HUES6 (cell line): ENCODE results near the gene ZNF768.
A peak's percentile ranks its signal among the peaks of the same experiment; 100 is the strongest.

Source experiments
- H3K27ac ChIP-seq: 2 replicates; pipeline ENCODE4 v1.7.0; 2013; ENCODE audit warnings: low read depth, mild to moderate bottlenecking, low read length, inconsistent platforms
- H3K27me3 ChIP-seq: 2 replicates; pipeline ENCODE4 v1.6.1; 2013; ENCODE audit warnings: low read length; ENCODE audit not compliant: control insufficient read depth, insufficient read depth
- H3K36me3 ChIP-seq: 2 replicates; pipeline ENCODE4 v1.6.1; 2013; ENCODE audit warnings: low read length; ENCODE audit not compliant: control insufficient read depth, insufficient read depth
- H3K4me1 ChIP-seq: 2 replicates; pipeline ENCODE4 v1.6.1; 2013; ENCODE audit warnings: low read length; ENCODE audit not compliant: control insufficient read depth, insufficient read depth
- H3K4me3 ChIP-seq: 2 replicates; pipeline ENCODE4 v1.5.1; 2013; ENCODE audit warnings: low read depth, low read length
- H3K9ac ChIP-seq: one replicate; pipeline ENCODE4 v1.6.1; 2013; ENCODE audit warnings: mild to moderate bottlenecking, low read length
- H3K9me3 ChIP-seq: 2 replicates; pipeline ENCODE4 v1.6.1; 2013; ENCODE audit warnings: low read depth, low read length; ENCODE audit not compliant: control insufficient read depth, insufficient read depth

ZNF768 gene

GRCh38 chr16:30526137-30526822 is at the start of gene ZNF768:
TSS of gene ZNF768 (minus strand) at chr16:30526566. CDS start at chr16:30526413, 153 bp downstream.
- Histone ChIP-seq H3K4me3 (peak within 1 kb of the TSS; percentile 84), H3K4me1 (peaks cover 7% of the 10 kb centered on the region), H3K27ac (peak within 1 kb of the TSS; percentile 87; the same call in 1 of the 2 replicates), H3K9me3 (no peaks in the 10 kb centered on the region), H3K36me3 (peaks cover 22% of the 10 kb centered on the region), H3K9ac (peak within 1 kb of the TSS; percentile 91), H3K27me3 (no peaks in the 10 kb centered on the region)

- Histone ChIP-seq H3K4me1 (peaks cover 7% of the 10 kb centered on the region; the same call in 1 of the 2 replicates), H3K27me3 (no peaks in the 10 kb centered on the region), H3K36me3 (peaks cover 17% of the 10 kb centered on the region), H3K4me3 (no peak overlapping the region), H3K9ac (no peak overlapping the region), H3K27ac (no peak overlapping the region), H3K9me3 (no peaks in the 10 kb centered on the region)
These were observed 48.3 kb upstream of the ZNF768 start for GRCh38 chr16:30574678-30575077.

- Histone ChIP-seq H3K4me3 (peak within 1 kb of the TSS; percentile 64), H3K36me3 (no peaks in the 10 kb centered on the region), H3K4me1 (peaks cover 11% of the 10 kb centered on the region; the same call in 1 of the 2 replicates), H3K27ac (peak within 1 kb of the TSS; percentile 67; the same call in 1 of the 2 replicates), H3K9ac (peak within 1 kb of the TSS; percentile 74), H3K27me3 (no peaks in the 10 kb centered on the region), H3K9me3 (no peaks in the 10 kb centered on the region)
These were observed 45.3 kb upstream of the ZNF768 start, which contains the start of gene ZNF688 for GRCh38 chr16:30571445-30572322. TSS of gene ZNF688 (minus strand) at chr16:30571714. CDS start at chr16:30571629, 85 bp downstream.

GRCh38 chr16:30570636-30571444 is 44.5 kb upstream of the ZNF768 start:
- Histone ChIP-seq H3K36me3 (no peaks in the 10 kb centered on the region), H3K4me1 (peaks cover 11% of the 10 kb centered on the region; the same call in 1 of the 2 replicates), H3K27me3 (no peaks in the 10 kb centered on the region), H3K9ac (peak overlapping the region; percentile 74), H3K27ac (peak overlapping the region; percentile 67; the same call in 1 of the 2 replicates), H3K9me3 (no peaks in the 10 kb centered on the region), H3K4me3 (peak overlapping the region; percentile 64)

- Histone ChIP-seq H3K9ac (no peak overlapping the region), H3K4me3 (no peak overlapping the region), H3K9me3 (no peaks in the 10 kb centered on the region), H3K27ac (no peak overlapping the region), H3K4me1 (peaks cover 11% of the 10 kb centered on the region; the same call in 1 of the 2 replicates), H3K27me3 (no peaks in the 10 kb centered on the region), H3K36me3 (no peaks in the 10 kb centered on the region)
These were observed 43.6 kb upstream of the ZNF768 start for GRCh38 chr16:30569746-30570635.

GRCh38 chr16:30569281-30569680 is 42.9 kb upstream of the ZNF768 start:
- Histone ChIP-seq H3K27ac (no peak overlapping the region), H3K9ac (no peak overlapping the region), H3K4me3 (no peak overlapping the region), H3K27me3 (no peaks in the 10 kb centered on the region), H3K9me3 (no peaks in the 10 kb centered on the region), H3K36me3 (no peaks in the 10 kb centered on the region), H3K4me1 (peaks cover 11% of the 10 kb centered on the region; the same call in 1 of the 2 replicates)

GRCh38 chr16:30567991-30568638 is 41.7 kb upstream of the ZNF768 start:
- no peak overlapping the region for H3K27ac ChIP-seq
- H3K9ac ChIP-seq, result no peak overlapping the region
- no peak overlapping the region for H3K4me3 ChIP-seq
- H3K4me1 ChIP-seq, result peaks cover 11% of the 10 kb centered on the region; the same call in 1 of the 2 replicates
- no peaks in the 10 kb centered on the region for H3K36me3 ChIP-seq
- H3K27me3 ChIP-seq, result no peaks in the 10 kb centered on the region
- no peaks in the 10 kb centered on the region for H3K9me3 ChIP-seq

GRCh38 chr16:30567160-30567990 is 41.0 kb upstream of the ZNF768 start:
- H3K36me3 ChIP-seq, result no peaks in the 10 kb centered on the region
- H3K4me3 ChIP-seq, result no peak overlapping the region
- no peaks in the 10 kb centered on the region for H3K27me3 ChIP-seq
- no peak overlapping the region for H3K9ac ChIP-seq
- H3K9me3 ChIP-seq, result no peaks in the 10 kb centered on the region
- no peak overlapping the region for H3K27ac ChIP-seq
- peaks cover 11% of the 10 kb centered on the region; the same call in 1 of the 2 replicates for H3K4me1 ChIP-seq

- Histone ChIP-seq H3K27ac (no peak overlapping the region), H3K9ac (no peak overlapping the region), H3K27me3 (no peaks in the 10 kb centered on the region), H3K9me3 (no peaks in the 10 kb centered on the region), H3K4me1 (peaks cover 11% of the 10 kb centered on the region; the same call in 1 of the 2 replicates), H3K4me3 (no peak overlapping the region), H3K36me3 (no peaks in the 10 kb centered on the region)
These were observed 40.2 kb upstream of the ZNF768 start for GRCh38 chr16:30566531-30566930.
